ENCODE data around the gene NELL1. TPM values are rescaled to one million over a fixed set of nuclear protein-coding genes. Genes with fewer than 3 reads are reported as not detected.

The NELL1 gene
- total and polyA plus RNA-seq, 2 donors from 2014 or later = 0.31 to 14.8 TPM

DNA sequence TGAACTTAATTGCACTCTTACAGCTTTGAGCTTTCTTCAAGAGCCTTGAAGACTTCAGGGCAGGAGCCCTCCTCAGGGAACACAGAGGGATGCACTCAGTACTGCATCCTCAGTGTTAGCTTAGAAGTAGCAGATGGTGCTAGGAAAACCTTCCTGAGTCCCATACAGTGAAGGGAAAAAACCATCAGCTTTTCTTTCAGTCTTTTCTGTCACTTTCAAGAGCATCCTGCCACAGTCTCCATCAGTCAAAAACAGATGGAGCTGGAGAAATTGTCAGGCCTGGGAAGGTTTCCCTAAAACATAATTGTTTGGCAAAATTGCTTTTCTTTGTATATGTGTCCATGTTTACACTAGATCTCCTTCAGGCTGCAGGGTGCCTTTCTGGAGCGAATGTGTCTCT is 384.1 kb downstream of the NELL1 start:
- DNase-seq (no peak), FAIRE-seq (no peak)
- peaks cover 0 to 2% (median 0%) of the 10 kb centered on the region in 3 donors for H3K4me1 ChIP-seq (ENCODE audit: control insufficient read depth in 2 of 3, insufficient read depth in 2 of 3, low read depth in 1 of 3, low read length in 3 of 3)
- no peaks in the 10 kb centered on the region for H3K9me3 ChIP-seq (ENCODE audit: control insufficient read depth in 2 of 3, insufficient read depth in 1 of 3, low read length in 3 of 3)
- no peak overlapping the region for H3K27ac ChIP-seq (ENCODE audit: low read depth in 2 of 2, low read length in 2 of 2)
- no peaks in the 10 kb centered on the region for H3K27me3 ChIP-seq (ENCODE audit: control insufficient read depth, insufficient read depth, low read length)
- no peaks in the 10 kb centered on the region for H3K36me3 ChIP-seq (ENCODE audit: control insufficient read depth in 2 of 3, insufficient read depth in 3 of 3, low read length in 3 of 3)
- no peak overlapping the region for H3K9ac ChIP-seq (ENCODE audit: low read length in 3 of 3)
- TF ChIP-seq, protein P1, sequence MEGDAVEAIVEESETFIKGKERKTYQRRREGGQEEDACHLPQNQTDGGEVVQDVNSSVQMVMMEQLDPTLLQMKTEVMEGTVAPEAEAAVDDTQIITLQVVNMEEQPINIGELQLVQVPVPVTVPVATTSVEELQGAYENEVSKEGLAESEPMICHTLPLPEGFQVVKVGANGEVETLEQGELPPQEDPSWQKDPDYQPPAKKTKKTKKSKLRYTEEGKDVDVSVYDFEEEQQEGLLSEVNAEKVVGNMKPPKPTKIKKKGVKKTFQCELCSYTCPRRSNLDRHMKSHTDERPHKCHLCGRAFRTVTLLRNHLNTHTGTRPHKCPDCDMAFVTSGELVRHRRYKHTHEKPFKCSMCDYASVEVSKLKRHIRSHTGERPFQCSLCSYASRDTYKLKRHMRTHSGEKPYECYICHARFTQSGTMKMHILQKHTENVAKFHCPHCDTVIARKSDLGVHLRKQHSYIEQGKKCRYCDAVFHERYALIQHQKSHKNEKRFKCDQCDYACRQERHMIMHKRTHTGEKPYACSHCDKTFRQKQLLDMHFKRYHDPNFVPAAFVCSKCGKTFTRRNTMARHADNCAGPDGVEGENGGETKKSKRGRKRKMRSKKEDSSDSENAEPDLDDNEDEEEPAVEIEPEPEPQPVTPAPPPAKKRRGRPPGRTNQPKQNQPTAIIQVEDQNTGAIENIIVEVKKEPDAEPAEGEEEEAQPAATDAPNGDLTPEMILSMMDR (IDR thresholded peaks at IDR 0.05; ENCODE audit: borderline replicate concordance, extremely low read depth, insufficient read depth) = no peak
- intact Hi-C loops (cut with DNase I) = no loop called here
- H3K4me3 ChIP-seq (ENCODE audit: low read length in 3 of 3) = no peak overlapping the region

DNA sequence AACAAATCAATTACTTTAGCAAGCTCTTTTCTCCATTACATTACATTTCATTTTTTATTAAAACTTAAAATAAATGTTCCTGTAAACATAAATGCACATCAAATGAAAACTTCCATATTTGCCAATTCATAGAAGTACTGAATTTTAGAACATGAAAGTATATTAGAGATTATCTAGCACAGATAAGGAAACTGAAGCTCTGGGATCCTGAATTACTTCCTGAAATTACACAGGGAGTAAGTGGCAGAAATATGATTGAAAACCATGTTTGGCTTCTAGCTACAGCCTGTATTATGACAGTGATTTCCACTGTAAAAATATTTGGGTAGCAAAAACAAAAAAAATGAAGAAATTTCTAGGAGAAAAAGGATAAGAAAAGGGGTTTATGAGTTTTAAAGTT is 387.3 kb downstream of the NELL1 start:
- intact Hi-C loops (cut with DNase I) = no loop called here
- Histone ChIP-seq H3K36me3 (ENCODE audit: control insufficient read depth in 2 of 3, insufficient read depth in 3 of 3, low read length in 3 of 3) (no peaks in the 10 kb centered on the region), H3K9me3 (ENCODE audit: control insufficient read depth in 2 of 3, insufficient read depth in 1 of 3, low read length in 3 of 3) (no peaks in the 10 kb centered on the region), H3K4me1 (ENCODE audit: control insufficient read depth in 2 of 3, insufficient read depth in 2 of 3, low read depth in 1 of 3, low read length in 3 of 3) (no peaks in the 10 kb centered on the region), H3K9ac (ENCODE audit: low read length in 3 of 3) (no peak overlapping the region), H3K27ac (ENCODE audit: low read depth in 2 of 2, low read length in 2 of 2) (no peak overlapping the region), H3K4me3 (ENCODE audit: low read length in 3 of 3) (no peak overlapping the region), H3K27me3 (ENCODE audit: control insufficient read depth, insufficient read depth, low read length) (no peaks in the 10 kb centered on the region)
- FAIRE-seq (no peak), DNase-seq (no peak)
- TF ChIP-seq, protein P1 (IDR thresholded peaks at IDR 0.05; ENCODE audit: borderline replicate concordance, extremely low read depth, insufficient read depth) = no peak

DNA sequence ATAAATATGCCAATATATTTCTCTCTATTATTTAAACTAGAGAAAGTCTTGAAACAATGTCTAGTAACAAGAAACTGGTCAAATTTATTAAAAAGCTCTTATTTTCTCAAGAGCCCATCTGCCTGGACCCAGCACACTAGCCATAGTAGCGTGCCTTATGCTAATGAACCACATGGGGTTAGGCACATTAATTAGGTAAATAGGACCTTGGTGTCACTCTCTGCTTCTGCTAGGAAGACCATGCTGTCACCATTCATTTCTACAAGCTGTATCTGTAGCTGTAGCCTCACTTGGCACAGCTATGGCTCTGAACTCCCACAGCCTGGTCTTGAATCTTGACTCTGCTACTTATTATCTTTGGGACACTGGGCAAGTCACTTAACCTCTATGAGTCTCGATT is 390.5 kb downstream of the NELL1 start:
- DNase-seq = no peak
- no peaks in the 10 kb centered on the region for H3K4me1 ChIP-seq (ENCODE audit: control insufficient read depth in 2 of 3, insufficient read depth in 2 of 3, low read depth in 1 of 3, low read length in 3 of 3)
- H3K9me3 ChIP-seq (ENCODE audit: control insufficient read depth in 2 of 3, insufficient read depth in 1 of 3, low read length in 3 of 3) = no peaks in the 10 kb centered on the region
- H3K4me3 ChIP-seq (ENCODE audit: low read length in 3 of 3) = no peak overlapping the region
- H3K9ac ChIP-seq (ENCODE audit: low read length in 3 of 3) = no peak overlapping the region
- TF ChIP-seq, protein P1 (IDR thresholded peaks at IDR 0.05; ENCODE audit: borderline replicate concordance, extremely low read depth, insufficient read depth) = no peak
- H3K27me3 ChIP-seq (ENCODE audit: control insufficient read depth, insufficient read depth, low read length) = no peaks in the 10 kb centered on the region
- intact Hi-C loops (cut with DNase I) = no loop called here
- no peak for FAIRE-seq
- H3K36me3 ChIP-seq (ENCODE audit: control insufficient read depth in 2 of 3, insufficient read depth in 3 of 3, low read length in 3 of 3) = no peaks in the 10 kb centered on the region
- no peak overlapping the region for H3K27ac ChIP-seq (ENCODE audit: low read depth in 2 of 2, low read length in 2 of 2)

DNA sequence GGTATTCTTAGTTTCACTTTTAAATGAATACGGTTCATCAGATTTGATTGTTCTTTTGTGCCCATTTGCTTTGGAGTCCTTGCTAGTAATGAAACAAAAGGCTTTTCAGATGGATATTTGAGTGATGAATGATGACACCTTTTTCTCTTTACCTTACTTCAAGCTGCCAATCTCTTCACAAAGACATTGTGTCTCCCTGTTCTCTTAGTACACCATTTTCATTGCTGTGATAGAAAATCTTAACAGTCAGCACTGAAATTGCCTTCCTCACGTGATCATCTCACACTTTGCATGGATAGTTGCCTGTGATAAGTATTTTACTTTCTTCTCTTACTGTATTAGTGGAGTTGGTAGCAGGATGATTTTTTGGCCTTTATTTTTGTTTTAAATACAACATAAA is 396.6 kb downstream of the NELL1 start:
- H3K27me3 ChIP-seq (ENCODE audit: control insufficient read depth, insufficient read depth, low read length) = no peaks in the 10 kb centered on the region
- no peaks in the 10 kb centered on the region for H3K9me3 ChIP-seq (ENCODE audit: control insufficient read depth in 2 of 3, insufficient read depth in 1 of 3, low read length in 3 of 3)
- no peaks in the 10 kb centered on the region for H3K4me1 ChIP-seq (ENCODE audit: control insufficient read depth in 2 of 3, insufficient read depth in 2 of 3, low read depth in 1 of 3, low read length in 3 of 3)
- peak overlapping the region in 2 of 3 donors; percentile 54 to 67 for H3K4me3 ChIP-seq (ENCODE audit: low read length in 3 of 3)
- no peak overlapping the region for H3K27ac ChIP-seq (ENCODE audit: low read depth in 2 of 2, low read length in 2 of 2)
- DNase-seq = no peak
- FAIRE-seq = no peak
- no peaks in the 10 kb centered on the region for H3K36me3 ChIP-seq (ENCODE audit: control insufficient read depth in 2 of 3, insufficient read depth in 3 of 3, low read length in 3 of 3)
- intact Hi-C loops (cut with DNase I) = no loop called here
- TF ChIP-seq, protein P1 (IDR thresholded peaks at IDR 0.05; ENCODE audit: borderline replicate concordance, extremely low read depth, insufficient read depth) = no peak
- H3K9ac ChIP-seq (ENCODE audit: low read length in 3 of 3) = no peak overlapping the region

All from kidney (tissue), 14 donors.